Suprapubic skin (tissue), 3 donors: ENCODE measurements around the gene PQBP1.

ENCODE experiments used
- POLR2AphosphoS5 ChIP-seq, 3 donors: sonication (generic); formaldehyde crosslinking; IDR thresholded peaks; one replicate each; pipeline ENCODE4 v1.6.1; 2017; ENCODE audit warnings: antibody characterized with exemption in 3 of 3
- TF ChIP-seq, protein P1 (sequence below), 2 donors: fragments of 200-600 bp in 1 of 2; fragments of 450-650 bp in 1 of 2; sonication (generic) in 1 of 2; IDR thresholded peaks; one replicate each; pipeline ENCODE4 v1.5.1; 2016 to 2019; ENCODE audit warnings: antibody characterized with exemption in 2 of 2, mild to moderate bottlenecking in 1 of 2, moderate library complexity in 1 of 2

DNA sequence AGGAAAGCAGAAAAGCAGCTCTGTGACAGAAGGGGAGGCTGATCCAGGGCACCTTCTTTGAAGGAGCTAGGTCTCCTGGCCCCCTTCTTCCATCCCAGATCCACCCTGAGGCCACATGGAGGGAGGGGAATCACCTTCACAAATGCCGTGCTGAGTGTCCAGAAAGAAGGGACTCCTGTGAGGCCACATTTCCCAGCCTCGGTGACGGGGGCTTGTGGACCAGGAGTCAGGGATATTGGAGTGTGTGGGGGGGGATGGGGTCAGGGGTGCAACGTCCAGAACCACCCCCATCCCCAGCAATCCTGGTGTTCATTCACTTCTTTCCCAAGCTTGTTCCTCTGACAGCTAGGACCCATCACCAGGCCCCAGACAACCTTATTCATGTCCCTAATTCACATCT lies 4.8 kb upstream of the PQBP1 start:
- TF ChIP-seq, protein P1, sequence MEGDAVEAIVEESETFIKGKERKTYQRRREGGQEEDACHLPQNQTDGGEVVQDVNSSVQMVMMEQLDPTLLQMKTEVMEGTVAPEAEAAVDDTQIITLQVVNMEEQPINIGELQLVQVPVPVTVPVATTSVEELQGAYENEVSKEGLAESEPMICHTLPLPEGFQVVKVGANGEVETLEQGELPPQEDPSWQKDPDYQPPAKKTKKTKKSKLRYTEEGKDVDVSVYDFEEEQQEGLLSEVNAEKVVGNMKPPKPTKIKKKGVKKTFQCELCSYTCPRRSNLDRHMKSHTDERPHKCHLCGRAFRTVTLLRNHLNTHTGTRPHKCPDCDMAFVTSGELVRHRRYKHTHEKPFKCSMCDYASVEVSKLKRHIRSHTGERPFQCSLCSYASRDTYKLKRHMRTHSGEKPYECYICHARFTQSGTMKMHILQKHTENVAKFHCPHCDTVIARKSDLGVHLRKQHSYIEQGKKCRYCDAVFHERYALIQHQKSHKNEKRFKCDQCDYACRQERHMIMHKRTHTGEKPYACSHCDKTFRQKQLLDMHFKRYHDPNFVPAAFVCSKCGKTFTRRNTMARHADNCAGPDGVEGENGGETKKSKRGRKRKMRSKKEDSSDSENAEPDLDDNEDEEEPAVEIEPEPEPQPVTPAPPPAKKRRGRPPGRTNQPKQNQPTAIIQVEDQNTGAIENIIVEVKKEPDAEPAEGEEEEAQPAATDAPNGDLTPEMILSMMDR (IDR thresholded peaks at IDR 0.05), result no peak
- TF ChIP-seq POLR2AphosphoS5 (IDR thresholded peaks at IDR 0.05), result no peak
